K562 (cell line): ENCODE data around the gene DNAJC18. TPM values are rescaled to one million over a fixed set of nuclear protein-coding genes. Genes with fewer than 3 reads are reported as not detected.
A peak's percentile ranks its signal among the peaks of the same experiment; 100 is the strongest.

Experiments used
- ATF6 ChIP-seq: sonication (generic); formaldehyde crosslinking; IDR thresholded peaks from 2 replicates; pipeline ENCODE4 v1.4.0; 2020; ENCODE audit warnings: mild to moderate bottlenecking, missing genetic modification reagents
- BCOR ChIP-seq: fragments of 450-650 bp; IDR thresholded peaks from 2 replicates; pipeline ENCODE4 v1.6.1; 2016
- HNRNPK ChIP-seq: fragments of 200-400 bp; formaldehyde crosslinking; IDR thresholded peaks from one replicate; pipeline ENCODE4 v1.6.1; 2018; ENCODE audit warnings: mild to moderate bottlenecking, low read depth, low read length; ENCODE audit not compliant: poor library complexity, severe bottlenecking
- KLF13 ChIP-seq: fragments of 450-650 bp; IDR thresholded peaks from 2 replicates; pipeline ENCODE4 v1.6.1; 2016; ENCODE audit warnings: missing genetic modification characterization, low read depth, mild to moderate bottlenecking, missing compliant biosample characterization, moderate library complexity, borderline replicate concordance
- MITF ChIP-seq: IDR thresholded peaks from 2 replicates; pipeline ENCODE4 v1.6.1; 2014; ENCODE audit warnings: antibody characterized with exemption
- MTA2 ChIP-seq: fragments of 450-650 bp; IDR thresholded peaks from 2 replicates; pipeline ENCODE4 v1.6.1; 2016; ENCODE audit warnings: low read depth
- PPARD ChIP-seq: fragments of 250-450 bp; sonication (Bioruptor Pico); IDR thresholded peaks from 2 replicates; pipeline ENCODE4 v1.8.0; 2022; ENCODE audit warnings: inconsistent platforms, mild to moderate bottlenecking, moderate library complexity
- SNAPC5 ChIP-seq: fragments of 250-450 bp; sonication (Bioruptor Pico); IDR thresholded peaks from 2 replicates; pipeline ENCODE4 v1.8.0; 2021; ENCODE audit warnings: moderate library complexity, mild to moderate bottlenecking, inconsistent platforms
- SRSF7 ChIP-seq: fragments of 200-400 bp; formaldehyde crosslinking; optimal IDR thresholded peaks from 2 replicates; pipeline ENCODE3; 2017; ENCODE audit warnings: mild to moderate bottlenecking, low read depth, low read length
- TCF7 ChIP-seq: sonication (generic); IDR thresholded peaks from 2 replicates; pipeline ENCODE4 v1.6.1; 2016; ENCODE audit warnings: antibody characterized with exemption, borderline replicate concordance
- ZBTB2 ChIP-seq: fragments of 450-650 bp; IDR thresholded peaks from 2 replicates; pipeline ENCODE4 v1.6.1; 2016; ENCODE audit warnings: antibody characterized with exemption
- ZNF316 ChIP-seq: fragments of 450-650 bp; IDR thresholded peaks from 2 replicates; pipeline ENCODE4 v1.6.1; 2016
- ZNF407 ChIP-seq: fragments of 450-650 bp; IDR thresholded peaks from 2 replicates; pipeline ENCODE4 v1.6.1; 2016; ENCODE audit warnings: low read depth
- ZNF408 ChIP-seq: fragments of 250-450 bp; sonication (Bioruptor Pico); IDR thresholded peaks from 2 replicates; pipeline ENCODE4 v1.4.0; 2020; ENCODE audit warnings: low read depth, mild to moderate bottlenecking, moderate library complexity
- polyA plus RNA-seq, 8 experiments: library from polyadenylated mRNA; depleted of rRNA in 4 of 8; stranded (reverse) in 5 of 8; unstranded in 3 of 8; fragments of >200 nt; fragmentation: Nextera tagmentation in 2 of 8; fragmentation: Illumina TruSeq in 1 of 8; extraction: Ambion mirVana in 2 of 8; extraction: Trizol in 1 of 8; gene quantifications; 2 replicates each; pipeline versions ENCODE4 v1.2.1 to v1.2.3, GENCODE V29; 2011 to 2014; ENCODE audit warnings: inconsistent platforms in 1 of 8, missing spikeins in 1 of 8
- total RNA-seq, 7 experiments: library from RNA; depleted of rRNA in 6 of 7; stranded (reverse); fragments of >200 nt in 6 of 7; fragmentation: Illumina TruSeq in 2 of 7; extraction: Trizol in 2 of 7; gene quantifications; 2 replicates each; pipeline versions ENCODE4 v1.2.1 to v1.2.3, GENCODE V29; 2011 to 2021; ENCODE audit warnings: low replicate concordance in 1 of 7

DNAJC18 gene
- total and polyA plus RNA-seq, 9 of the 15 experiments (the other 6 are each of a cell fraction or from before 2014, with no cell fraction given): 1.5 to 13.3 (median 7.5) TPM

GRCh38 chr5:139482050-139482889 lies 42.9 kb upstream of the DNAJC18 start, which contains the start of gene STING1 (continued):
- no peak for TF ChIP-seq ATF6 (CRISPR knock-in tag)
- TF ChIP-seq TCF7: peak; percentile 15; the same call in 1 of the 2 replicates
- TF ChIP-seq ZNF408 (CRISPR knock-in tag): no peak
- no peak for TF ChIP-seq PPARD (CRISPR knock-in tag)
- no peak for TF ChIP-seq HNRNPK
- TF ChIP-seq KLF13 (tag): 0 out of 2 replicates have a peak, but pooled peaks have one; percentile 23
- TF ChIP-seq MTA2: no peak
- no peak; the same call in 1 of the 2 replicates for TF ChIP-seq ZBTB2
- 0 out of 2 replicates have a peak, but pooled peaks have one; percentile 16 for TF ChIP-seq MITF
- TF ChIP-seq ZNF407: no peak
- no peak for TF ChIP-seq SRSF7
- TF ChIP-seq SNAPC5 (CRISPR knock-in tag): no peak
- TF ChIP-seq ZNF316: no peak
- TF ChIP-seq BCOR: no peak
